CD4-positive, alpha-beta T cell (primary cell): ENCODE results near the gene IL16. TPM values are rescaled to one million over a fixed set of nuclear protein-coding genes. Genes with fewer than 3 reads are reported as not detected.
A peak's percentile ranks its signal among the peaks of the same experiment; 100 is the strongest.

ENCODE experiments used
- ATAC-seq: fragments of 200-7000 bp; cut with Tn5 transposase; one replicate; pipeline ENCODE4 v1.10.0; 2022; ENCODE audit warnings: mild to moderate bottlenecking; ENCODE audit not compliant: poor library complexity
- CTCF ChIA-PET: fragments of 350-600 bp; sonication (Branson Sonifier 250); formaldehyde crosslinking; loops from one replicate; lab custom pipeline; 2021; ENCODE audit warnings: antibody characterized with exemption, inconsistent platforms; lab: Charles Lee
- POLR2A ChIA-PET: fragments of 350-600 bp; sonication (Branson Sonifier 250); formaldehyde crosslinking; loops from one replicate; lab custom pipeline; 2021; ENCODE audit warnings: antibody characterized with exemption, inconsistent platforms; lab: Charles Lee
- DNase-seq, 14 experiments: peaks; one replicate each; pipeline ENCODE4 v3.0.0-alpha.2; 2013 to 2020; ENCODE audit warnings: mixed read lengths in 2 of 14
- H3K27ac ChIP-seq, 2 donors: one replicate each; pipeline versions ENCODE4 v1.5.1 to v1.7.0; 2013; ENCODE audit warnings: low read length in 2 of 2, low read depth in 1 of 2, mild to moderate bottlenecking in 1 of 2
- H3K27me3 ChIP-seq, 2 experiments: 1 replicate in 1 of 2; 2 replicates in 1 of 2; pipeline versions ENCODE4 v1.6.1 to v1.7.0; 2013; ENCODE audit warnings: low read length in 2 of 2, control low read depth in 1 of 2, mild to moderate bottlenecking in 1 of 2, moderate library complexity in 1 of 2; ENCODE audit not compliant: insufficient read depth in 2 of 2, control insufficient read depth in 1 of 2
- H3K36me3 ChIP-seq: one replicate; pipeline ENCODE4 v1.6.1; 2013; ENCODE audit warnings: low read length, control low read depth; ENCODE audit not compliant: insufficient read depth
- H3K4me1 ChIP-seq: one replicate; pipeline ENCODE4 v1.6.1; 2013; ENCODE audit warnings: low read length, control low read depth; ENCODE audit not compliant: insufficient read depth
- H3K4me3 ChIP-seq: one replicate; pipeline ENCODE4 v1.5.1; 2013; ENCODE audit warnings: mild to moderate bottlenecking, low read length, moderate library complexity
- H3K9me3 ChIP-seq, 2 experiments: 1 replicate in 1 of 2; 2 replicates in 1 of 2; pipeline versions ENCODE4 v1.6.1 to v1.7.0; 2013; ENCODE audit warnings: low read length in 2 of 2, mild to moderate bottlenecking in 2 of 2, control low read depth in 1 of 2, moderate library complexity in 1 of 2; ENCODE audit not compliant: control insufficient read depth in 1 of 2, insufficient read depth in 1 of 2
- H3K27ac Mint-ChIP-seq: one replicate; pipeline ENCODE4 v1.8.0; 2020; ENCODE audit warnings: mixed read lengths
- H3K27me3 Mint-ChIP-seq: one replicate; pipeline ENCODE4 v1.8.0; 2021; ENCODE audit warnings: mixed read lengths
- H3K36me3 Mint-ChIP-seq: one replicate; pipeline ENCODE4 v1.8.0; 2021; ENCODE audit warnings: low read depth, mixed read lengths
- H3K4me1 Mint-ChIP-seq: one replicate; pipeline ENCODE4 v1.8.0; 2021; ENCODE audit warnings: low read depth, mixed read lengths
- H3K4me3 Mint-ChIP-seq: one replicate; pipeline ENCODE4 v1.8.0; 2020; ENCODE audit warnings: mild to moderate bottlenecking, mixed read lengths
- H3K9me3 Mint-ChIP-seq: one replicate; pipeline ENCODE4 v1.8.0; 2020; ENCODE audit warnings: mixed read lengths
- CTCF ChIP-seq: fragments of 200-600 bp; IDR thresholded peaks from one replicate; pipeline ENCODE4 v1.8.0; 2022; ENCODE audit warnings: antibody characterized with exemption, mild to moderate bottlenecking
- intact Hi-C, 2 experiments: fragments of 100-400 bp; cut with DNase I in 1 of 2; cut with micrococcal nuclease in 1 of 2; formaldehyde crosslinking; loops; one replicate each; pipeline versions ENCODE4 v1.15.1 to v1.9.0; 2023 to 2025; cut with DNase I, micrococcal nuclease
- total RNA-seq, 174 experiments: library from RNA in 2 of 174; stranded (reverse) in 2 of 174; gene quantifications; one replicate each; pipeline ENCODE4 v1.2.3 and lab custom pipeline; 2021 to 2026

IL16 gene
- total RNA-seq, 2 experiments from 2014 or later = 164 to 168 TPM

DNA sequence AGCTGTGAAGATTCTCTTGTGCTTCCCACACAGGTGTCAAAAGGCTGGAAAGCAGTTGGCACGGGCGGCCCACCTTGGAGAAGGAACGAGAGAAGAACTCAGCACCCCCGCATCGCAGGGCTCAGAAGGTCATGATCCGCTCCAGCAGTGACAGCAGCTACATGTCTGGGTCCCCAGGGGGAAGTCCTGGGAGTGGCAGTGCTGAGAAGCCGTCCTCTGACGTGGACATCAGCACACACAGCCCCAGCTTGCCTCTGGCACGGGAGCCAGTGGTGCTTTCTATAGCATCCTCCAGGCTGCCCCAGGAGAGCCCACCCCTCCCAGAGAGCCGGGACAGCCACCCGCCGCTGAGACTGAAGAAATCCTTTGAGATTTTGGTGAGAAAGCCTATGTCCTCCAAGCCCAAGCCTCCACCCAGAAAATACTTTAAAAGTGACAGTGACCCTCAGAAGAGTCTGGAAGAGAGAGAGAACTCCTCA lies 95.9 kb downstream of the IL16 start:
- intact Hi-C loops = loop anchor here (10.0 kb wide), 2 partner anchors 288 to 298 kb away; partner anchors contain the start of gene TLNRD1 (in 1 of the 2)
- peaks cover 91% of the 10 kb centered on the region for H3K4me1 Mint-ChIP-seq
- no peak for TF ChIP-seq CTCF
- H3K4me3 ChIP-seq = peak overlapping the region; percentile 44
- peaks cover 15% of the 10 kb centered on the region for H3K36me3 Mint-ChIP-seq
- peak in 9 of 14 experiments; percentile 38 to 83 (median 49) for DNase-seq
- H3K4me3 Mint-ChIP-seq = peak overlapping the region; percentile 99
- POLR2A ChIA-PET = interaction anchor here (1.6 to 22.8 kb wide), 4 partner anchors 13 to 31 kb away, joined by 4 to 472 read pairs (median 211); partner anchors contain the start of gene STARD5
- no peaks in the 10 kb centered on the region for H3K27me3 Mint-ChIP-seq
- peak; percentile 10 for ATAC-seq
- peaks cover 81% of the 10 kb centered on the region for H3K4me1 ChIP-seq
- peak overlapping the region; percentile 94 to 95 for H3K27ac ChIP-seq
- no peaks in the 10 kb centered on the region for H3K36me3 ChIP-seq
- H3K9me3 Mint-ChIP-seq = no peaks in the 10 kb centered on the region
- CTCF ChIA-PET = interaction anchor here (2.9 to 8.1 kb wide), 2 partner anchors 17 to 26 kb away, joined by 13 to 57 read pairs; no protein-coding TSS in a partner anchor
- H3K27ac Mint-ChIP-seq = peak overlapping the region; percentile 92
- H3K27me3 ChIP-seq = no peaks in the 10 kb centered on the region
- no peaks in the 10 kb centered on the region for H3K9me3 ChIP-seq

GRCh38 chr15:81293728-81294515 lies 97.2 kb downstream of the IL16 start:
- no peaks in the 10 kb centered on the region for H3K9me3 ChIP-seq
- Mint-ChIP-seq H3K27me3 (no peaks in the 10 kb centered on the region), H3K36me3 (peaks cover 28% of the 10 kb centered on the region), H3K4me1 (peaks cover 78% of the 10 kb centered on the region), H3K9me3 (no peaks in the 10 kb centered on the region), H3K27ac (peak overlapping the region; percentile 92), H3K4me3 (peak overlapping the region; percentile 99)
- H3K27ac ChIP-seq = peak overlapping the region; percentile 94 to 95
- H3K36me3 ChIP-seq = peaks cover 7% of the 10 kb centered on the region
- POLR2A ChIA-PET = interaction anchor here (1.1 to 22.8 kb wide), 9 partner anchors 7 to 294 kb away, joined by 4 to 472 read pairs (median 9); partner anchors contain the start of genes STARD5 and TLNRD1
- TF ChIP-seq CTCF = no peak
- DNase-seq (peak; percentile 45 to 93 (median 70)), ATAC-seq (peak; percentile 69)
- H3K4me1 ChIP-seq = peaks cover 74% of the 10 kb centered on the region
- CTCF ChIA-PET = interaction anchor here (1.0 to 8.1 kb wide), 5 partner anchors 10 to 107 kb away, joined by 3 to 57 read pairs (median 5); no protein-coding TSS in a partner anchor
- intact Hi-C loops = loop anchor here (1.0 to 10.0 kb wide), 3 partner anchors 8 to 299 kb away; partner anchors contain the start of gene TLNRD1 (in 1 of the 2)
- H3K27me3 ChIP-seq = no peaks in the 10 kb centered on the region
- peak overlapping the region; percentile 44 for H3K4me3 ChIP-seq

- no peak for ATAC-seq
- peaks cover 13% of the 10 kb centered on the region for H3K36me3 ChIP-seq
- ChIA-PET POLR2A (interaction anchor here (1.1 to 22.8 kb wide), 8 partner anchors 8 to 294 kb away, joined by 4 to 472 read pairs (median 18); partner anchors contain the start of genes STARD5 and TLNRD1), CTCF (interaction anchor here (1.0 to 8.1 kb wide), 4 partner anchors 14 to 106 kb away, joined by 3 to 57 read pairs (median 10); no protein-coding TSS in a partner anchor)
- H3K27ac ChIP-seq = peak overlapping the region; percentile 94 to 95
- peak overlapping the region; percentile 92 for H3K27ac Mint-ChIP-seq
- intact Hi-C loops = loop anchor here (1.0 to 10.0 kb wide), 3 partner anchors 8 to 300 kb away; partner anchors contain the start of gene TLNRD1 (in 1 of the 2)
- H3K9me3 Mint-ChIP-seq = no peaks in the 10 kb centered on the region
- H3K4me3 Mint-ChIP-seq = peak overlapping the region; percentile 99
- peaks cover 75% of the 10 kb centered on the region for H3K4me1 Mint-ChIP-seq
- no peaks in the 10 kb centered on the region for H3K27me3 Mint-ChIP-seq
- peaks cover 34% of the 10 kb centered on the region for H3K36me3 Mint-ChIP-seq
- no peaks in the 10 kb centered on the region for H3K9me3 ChIP-seq
- DNase-seq = peak in 3 of 14 experiments; percentile 31 to 53 (median 53)
- H3K4me3 ChIP-seq = peak overlapping the region; percentile 44
- no peaks in the 10 kb centered on the region for H3K27me3 ChIP-seq
- peaks cover 73% of the 10 kb centered on the region for H3K4me1 ChIP-seq
- TF ChIP-seq CTCF = no peak
Measured at GRCh38 chr15:81294516-81294880, 97.8 kb downstream of the IL16 start.
